H9 (cell line): ENCODE results near the gene HAGH. TPM values are rescaled to one million over a fixed set of nuclear protein-coding genes. Genes with fewer than 3 reads are reported as not detected.

ENCODE experiments used
- DNase-seq: peaks from one replicate; pipeline ENCODE4 v3.0.0-alpha.2; 2017
- H2AFZ ChIP-seq: one replicate; pipeline ENCODE4 v1.6.1; 2013; ENCODE audit warnings: mild to moderate bottlenecking, low read length, control low read depth, moderate library complexity
- H2AK5ac ChIP-seq: 2 replicates; pipeline ENCODE4 v1.6.1; 2013; ENCODE audit warnings: low read length, control low read depth, mixed read lengths; ENCODE audit not compliant: insufficient read length
- H2BK120ac ChIP-seq: one replicate; pipeline ENCODE4 v1.6.1; 2013; ENCODE audit warnings: low read depth, mild to moderate bottlenecking, low read length, control low read depth, inconsistent platforms; ENCODE audit not compliant: poor library complexity, severe bottlenecking
- H2BK12ac ChIP-seq: 2 replicates; pipeline ENCODE4 v1.6.1; 2013; ENCODE audit warnings: low read length, control low read depth, mixed read lengths, low read depth; ENCODE audit not compliant: insufficient read length
- H2BK15ac ChIP-seq: 2 replicates; pipeline ENCODE4 v1.6.1; 2013; ENCODE audit warnings: low read depth, low read length, control low read depth
- H2BK20ac ChIP-seq: one replicate; pipeline ENCODE4 v1.6.1; 2013; ENCODE audit warnings: low read depth, mild to moderate bottlenecking, low read length, control low read depth, inconsistent platforms; ENCODE audit not compliant: poor library complexity, severe bottlenecking
- H2BK5ac ChIP-seq: 2 replicates; pipeline ENCODE4 v1.6.1; 2013; ENCODE audit warnings: low read length, control low read depth, mixed read lengths; ENCODE audit not compliant: insufficient read length
- H3K14ac ChIP-seq: 2 replicates; pipeline ENCODE4 v1.6.1; 2013; ENCODE audit warnings: low read length, control low read depth; ENCODE audit not compliant: insufficient read depth
- H3K18ac ChIP-seq: 2 replicates; pipeline ENCODE4 v1.6.1; 2013; ENCODE audit warnings: low read depth, mild to moderate bottlenecking, mixed read lengths, low read length, control low read depth; ENCODE audit not compliant: insufficient read length
- H3K23ac ChIP-seq: 2 replicates; pipeline ENCODE4 v1.6.1; 2013; ENCODE audit warnings: low read length, control low read depth, mixed read lengths, low read depth; ENCODE audit not compliant: insufficient read length
- H3K23me2 ChIP-seq: 2 replicates; pipeline ENCODE4 v1.6.1; 2013; ENCODE audit warnings: low read depth, mild to moderate bottlenecking, mixed read lengths, low read length, control low read depth; ENCODE audit not compliant: insufficient read length, poor library complexity, severe bottlenecking
- H3K27ac ChIP-seq: 2 replicates; pipeline ENCODE4 v1.5.1; 2013; ENCODE audit warnings: low read length, control low read depth, mixed read lengths, low read depth; ENCODE audit not compliant: insufficient read length
- H3K27me3 ChIP-seq: 2 replicates; pipeline ENCODE4 v1.6.1; 2013; ENCODE audit warnings: low read length, control low read depth, inconsistent platforms; ENCODE audit not compliant: insufficient read depth
- H3K4ac ChIP-seq: 2 replicates; pipeline ENCODE4 v1.6.1; 2013; ENCODE audit warnings: low read depth, mild to moderate bottlenecking, control low read depth, inconsistent platforms, low read length, moderate library complexity
- H3K4me1 ChIP-seq: 2 replicates; pipeline ENCODE4 v1.6.1; 2013; ENCODE audit warnings: low read length, control low read depth, inconsistent platforms; ENCODE audit not compliant: insufficient read depth
- H3K4me2 ChIP-seq: 2 replicates; pipeline ENCODE4 v1.6.1; 2013; ENCODE audit warnings: low read length, control low read depth, mixed read lengths; ENCODE audit not compliant: insufficient read length, insufficient read depth
- H3K56ac ChIP-seq: 2 replicates; pipeline ENCODE4 v1.6.1; 2013; ENCODE audit warnings: low read depth, mild to moderate bottlenecking, mixed read lengths, low read length, control low read depth; ENCODE audit not compliant: insufficient read length
- H3K79me1 ChIP-seq: 2 replicates; pipeline ENCODE4 v1.6.1; 2013; ENCODE audit warnings: low read depth, mild to moderate bottlenecking, moderate library complexity, low read length, control low read depth, inconsistent platforms; ENCODE audit not compliant: insufficient read depth, poor library complexity, severe bottlenecking
- H3K79me2 ChIP-seq: 2 replicates; pipeline ENCODE4 v1.6.1; 2013; ENCODE audit warnings: low read length, control low read depth, inconsistent platforms; ENCODE audit not compliant: insufficient read depth
- H3K9ac ChIP-seq: 2 replicates; pipeline ENCODE4 v1.6.1; 2013; ENCODE audit warnings: low read length, control low read depth, mixed read lengths; ENCODE audit not compliant: insufficient read length; ENCODE audit errors: extremely low read depth
- H3K9me3 ChIP-seq: one replicate; pipeline ENCODE4 v1.6.1; 2013; ENCODE audit warnings: low read depth, low read length, inconsistent platforms; ENCODE audit not compliant: control insufficient read depth
- H3T11ph ChIP-seq: one replicate; pipeline ENCODE4 v1.6.1; 2013; ENCODE audit warnings: mild to moderate bottlenecking, low read length, control low read depth, inconsistent platforms
- H4K20me1 ChIP-seq: one replicate; pipeline ENCODE4 v1.6.1; 2013; ENCODE audit not compliant: control insufficient read depth, insufficient read length, insufficient read depth
- H4K5ac ChIP-seq: 2 replicates; pipeline ENCODE4 v1.6.1; 2013; ENCODE audit warnings: low read depth, mild to moderate bottlenecking, mixed read lengths, low read length, control low read depth; ENCODE audit not compliant: insufficient read length
- H4K8ac ChIP-seq: replicated peaks from 2 replicates; pipeline ENCODE4 v1.6.1; 2013; ENCODE audit warnings: low read length, control low read depth, mixed read lengths, low read depth; ENCODE audit not compliant: insufficient read length
- H4K91ac ChIP-seq: 2 replicates; pipeline ENCODE4 v1.6.1; 2013; ENCODE audit warnings: low read depth, mild to moderate bottlenecking, moderate library complexity, mixed read lengths, low read length, control low read depth; ENCODE audit not compliant: insufficient read length
- H3K27ac Mint-ChIP-seq, 3 experiments: 2 replicates in 2 of 3; 3 replicates in 1 of 3; pipeline ENCODE4 v1.8.0; 2020 to 2021; ENCODE audit warnings: mixed read lengths in 3 of 3, mild to moderate bottlenecking in 1 of 3, moderate library complexity in 1 of 3
- H3K27me3 Mint-ChIP-seq: 2 replicates; pipeline ENCODE4 v1.8.0; 2021; ENCODE audit warnings: low read depth, mild to moderate bottlenecking, moderate library complexity, mixed read lengths
- H3K36me3 Mint-ChIP-seq, 3 experiments: 2 replicates in 2 of 3; 3 replicates in 1 of 3; pipeline ENCODE4 v1.8.0; 2020 to 2021; ENCODE audit warnings: low read depth in 3 of 3, mixed read lengths in 3 of 3; ENCODE audit not compliant: insufficient read depth in 1 of 3
- H3K4me1 Mint-ChIP-seq, 2 experiments: 2 replicates each; pipeline ENCODE4 v1.8.0; 2020; ENCODE audit warnings: mixed read lengths in 2 of 2
- H3K4me3 Mint-ChIP-seq, 2 experiments: 2 replicates in 1 of 2; 3 replicates in 1 of 2; pipeline ENCODE4 v1.8.0; 2020 to 2021; ENCODE audit warnings: mild to moderate bottlenecking in 2 of 2, mixed read lengths in 2 of 2, moderate library complexity in 1 of 2
- H3K9me3 Mint-ChIP-seq, 2 experiments: 2 replicates in 1 of 2; 3 replicates in 1 of 2; pipeline ENCODE4 v1.8.0; 2020; ENCODE audit warnings: mild to moderate bottlenecking in 2 of 2, mixed read lengths in 2 of 2, moderate library complexity in 1 of 2
- WGBS: extraction: QIAGEN DNeasy Blood & Tissue Kit; methylation state at CpG from one replicate; pipeline ENCODE4 v1.1.7; 2013; ENCODE audit warnings: missing lambda C conversion rate, low lambda C conversion rate, mixed read lengths; ENCODE audit not compliant: insufficient read length; ENCODE audit errors: extremely low coverage; 5-methylcytosine and 5-hydroxymethylcytosine counted together
- total RNA-seq: library from RNA; stranded (reverse); gene quantifications from 2 replicates; pipeline ENCODE4 v1.2.1, GENCODE V29; 2021
- TF ChIP-seq, protein P1 (sequence below): fragments of 200-600 bp; sonication (generic); conservative IDR thresholded peaks from 3 replicates; pipeline ENCODE4 v1.8.0; 2021; ENCODE audit warnings: antibody characterized with exemption, mild to moderate bottlenecking

HAGH gene
- total RNA-seq, 1 experiment from 2014 or later, result 30.0 TPM

DNA sequence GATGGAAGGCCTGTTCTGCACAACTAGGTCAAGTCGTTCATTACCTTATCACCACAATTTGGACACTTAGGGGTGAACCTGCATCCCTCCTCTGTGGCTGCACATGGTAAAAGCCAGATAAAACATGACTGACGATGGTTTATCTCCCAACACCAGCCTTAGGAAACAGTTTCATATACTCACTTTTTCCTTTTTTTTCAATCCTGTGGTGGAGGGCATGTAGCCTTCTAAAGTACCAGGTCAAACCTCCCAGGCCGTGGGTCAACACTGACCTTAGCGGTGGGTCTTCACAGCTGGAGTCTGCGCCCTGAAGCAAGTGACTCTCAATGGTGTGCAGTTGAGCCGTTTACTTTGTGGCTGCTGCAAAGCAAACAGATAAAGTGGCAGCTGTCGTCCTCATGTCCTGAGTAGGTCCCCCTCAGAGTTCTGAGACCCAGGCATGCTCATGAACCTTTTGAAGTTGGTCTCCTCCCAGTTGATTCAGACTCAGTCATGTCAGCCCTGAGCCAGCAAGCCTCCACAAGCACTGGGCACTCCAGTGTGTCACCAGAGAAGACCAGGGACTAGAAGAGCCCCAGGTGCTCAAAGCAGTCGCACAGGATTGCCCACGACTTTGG lies 6.3 kb upstream of the HAGH start:
- Mint-ChIP-seq H3K27me3 (peaks cover 8% of the 10 kb centered on the region), H3K27ac (no peak overlapping the region; a peak in 1 of 7 replicates), H3K4me1 (peaks cover 6 to 9% of the 10 kb centered on the region in 2 experiments; a peak in 3 of 4 replicates), H3K36me3 (no peaks in the 10 kb centered on the region; a peak in 2 of 7 replicates), H3K9me3 (no peaks in the 10 kb centered on the region), H3K4me3 (no peak overlapping the region)
- H3K4ac ChIP-seq, result no peak overlapping the region
- 0 out of 2 replicates have a peak, but pooled peaks cover 2% of the 10 kb centered on the region for H3K4me1 ChIP-seq
- no peak overlapping the region for H2BK120ac ChIP-seq
- no peak overlapping the region for H4K5ac ChIP-seq
- H4K91ac ChIP-seq, result no peak overlapping the region
- H4K8ac ChIP-seq, result no peak overlapping the region
- no peak overlapping the region for H3T11ph ChIP-seq
- H2BK5ac ChIP-seq, result no peak overlapping the region
- no peaks in the 10 kb centered on the region for H4K20me1 ChIP-seq
- no peaks in the 10 kb centered on the region for H3K27me3 ChIP-seq
- no peak overlapping the region for H2BK12ac ChIP-seq
- H3K79me2 ChIP-seq, result 0 out of 2 replicates have a peak, but pooled peaks cover 3% of the 10 kb centered on the region
- no peak overlapping the region for H3K9ac ChIP-seq
- WGBS, result no CpG with 5 or more reads among the region's 9 CpGs
- no peak overlapping the region for H3K4me2 ChIP-seq
- H3K23ac ChIP-seq, result no peak overlapping the region
- H3K18ac ChIP-seq, result no peak overlapping the region
- H2AK5ac ChIP-seq, result no peak overlapping the region
- no peak overlapping the region for H2BK20ac ChIP-seq
- no peaks in the 10 kb centered on the region for H3K23me2 ChIP-seq
- no peak overlapping the region for H2AFZ ChIP-seq
- H3K9me3 ChIP-seq, result no peaks in the 10 kb centered on the region
- H3K27ac ChIP-seq, result no peak overlapping the region
- no peak for DNase-seq
- H2BK15ac ChIP-seq, result no peak overlapping the region
- TF ChIP-seq, protein P1, sequence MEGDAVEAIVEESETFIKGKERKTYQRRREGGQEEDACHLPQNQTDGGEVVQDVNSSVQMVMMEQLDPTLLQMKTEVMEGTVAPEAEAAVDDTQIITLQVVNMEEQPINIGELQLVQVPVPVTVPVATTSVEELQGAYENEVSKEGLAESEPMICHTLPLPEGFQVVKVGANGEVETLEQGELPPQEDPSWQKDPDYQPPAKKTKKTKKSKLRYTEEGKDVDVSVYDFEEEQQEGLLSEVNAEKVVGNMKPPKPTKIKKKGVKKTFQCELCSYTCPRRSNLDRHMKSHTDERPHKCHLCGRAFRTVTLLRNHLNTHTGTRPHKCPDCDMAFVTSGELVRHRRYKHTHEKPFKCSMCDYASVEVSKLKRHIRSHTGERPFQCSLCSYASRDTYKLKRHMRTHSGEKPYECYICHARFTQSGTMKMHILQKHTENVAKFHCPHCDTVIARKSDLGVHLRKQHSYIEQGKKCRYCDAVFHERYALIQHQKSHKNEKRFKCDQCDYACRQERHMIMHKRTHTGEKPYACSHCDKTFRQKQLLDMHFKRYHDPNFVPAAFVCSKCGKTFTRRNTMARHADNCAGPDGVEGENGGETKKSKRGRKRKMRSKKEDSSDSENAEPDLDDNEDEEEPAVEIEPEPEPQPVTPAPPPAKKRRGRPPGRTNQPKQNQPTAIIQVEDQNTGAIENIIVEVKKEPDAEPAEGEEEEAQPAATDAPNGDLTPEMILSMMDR, result no peak
- no peak overlapping the region for H3K56ac ChIP-seq
- peaks cover 5% of the 10 kb centered on the region for H3K79me1 ChIP-seq
- no peak overlapping the region for H3K14ac ChIP-seq
